RWPE1 (cell line): ENCODE data around the gene BDKRB2.
A peak's percentile ranks its signal among the peaks of the same experiment; 100 is the strongest.

Experiments
- CTCF ChIA-PET: fragments of 350-600 bp; sonication (Branson Sonifier 250); formaldehyde crosslinking; extraction: SDS; loops from one replicate; lab custom pipeline; 2021; lab: Yijun Ruan, JAX
- POLR2A ChIA-PET: fragments of 400-600 bp; formaldehyde crosslinking; extraction: SDS; loops from one replicate; lab custom pipeline; 2020; ENCODE audit warnings: antibody characterized with exemption; ENCODE audit not compliant: low non-redundant PET; lab: Yijun Ruan, JAX
- DNase-seq: peaks from one replicate; pipeline ENCODE4 v3.0.0; 2012; ENCODE audit warnings: low spot score
- H3K27ac ChIP-seq: fragments of 450-650 bp; 2 replicates; pipeline ENCODE4 v1.5.1; 2017
- TF ChIP-seq, protein P1 (sequence below): fragments of 450-650 bp; conservative IDR thresholded peaks from 2 replicates; pipeline ENCODE4 v1.5.1; 2017; ENCODE audit warnings: low read depth, mild to moderate bottlenecking

The BDKRB2 gene

DNA sequence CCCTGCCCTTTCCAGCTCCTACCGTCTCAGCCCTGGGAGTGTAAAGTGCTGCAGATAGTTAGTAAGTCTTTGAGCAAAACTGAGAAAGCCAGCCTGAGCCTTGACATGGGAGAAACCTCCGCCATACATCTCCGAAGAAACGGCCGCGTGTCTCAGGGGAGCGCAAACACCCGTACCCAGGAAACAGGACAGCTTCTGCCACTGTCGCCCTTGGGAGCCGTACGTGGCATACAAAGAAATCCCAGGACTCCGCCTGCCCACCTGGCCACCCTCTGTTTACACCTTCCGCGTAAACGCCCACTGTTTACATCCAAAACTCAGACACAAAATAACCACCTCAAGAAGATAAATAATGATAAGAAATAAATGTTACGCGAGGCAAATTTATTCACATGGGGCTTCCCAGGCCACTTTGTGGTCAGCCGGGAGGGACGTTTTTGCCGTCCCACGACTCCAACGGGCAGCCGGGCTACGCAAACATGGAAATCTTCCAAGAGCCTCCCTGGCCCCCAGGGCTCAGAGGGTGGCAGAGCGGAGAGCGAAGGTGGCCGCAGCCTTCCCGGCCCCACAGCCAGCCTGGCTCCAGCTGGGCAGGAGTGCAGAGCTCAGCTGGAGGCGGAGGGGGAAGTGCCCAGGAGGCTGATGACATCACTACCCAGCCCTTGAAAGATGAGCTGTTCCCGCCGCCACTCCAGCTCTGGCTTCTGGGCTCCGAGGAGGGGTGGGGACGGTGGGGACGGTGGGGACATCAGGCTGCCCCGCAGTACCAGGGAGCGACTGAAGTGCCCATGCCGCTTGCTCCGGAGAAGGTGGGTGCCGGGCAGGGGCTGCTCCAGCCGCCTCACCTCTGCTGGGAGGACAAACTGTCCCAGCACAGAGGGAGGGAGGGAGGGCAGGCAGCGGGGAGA, at the start of gene BDKRB2:
Gene BDKRB2, plus strand, starts transcription at position 689 of the 908 bp plus-strand sequence. CDS start 32,269 bp downstream, outside the sequence.
- TF ChIP-seq, protein P1, sequence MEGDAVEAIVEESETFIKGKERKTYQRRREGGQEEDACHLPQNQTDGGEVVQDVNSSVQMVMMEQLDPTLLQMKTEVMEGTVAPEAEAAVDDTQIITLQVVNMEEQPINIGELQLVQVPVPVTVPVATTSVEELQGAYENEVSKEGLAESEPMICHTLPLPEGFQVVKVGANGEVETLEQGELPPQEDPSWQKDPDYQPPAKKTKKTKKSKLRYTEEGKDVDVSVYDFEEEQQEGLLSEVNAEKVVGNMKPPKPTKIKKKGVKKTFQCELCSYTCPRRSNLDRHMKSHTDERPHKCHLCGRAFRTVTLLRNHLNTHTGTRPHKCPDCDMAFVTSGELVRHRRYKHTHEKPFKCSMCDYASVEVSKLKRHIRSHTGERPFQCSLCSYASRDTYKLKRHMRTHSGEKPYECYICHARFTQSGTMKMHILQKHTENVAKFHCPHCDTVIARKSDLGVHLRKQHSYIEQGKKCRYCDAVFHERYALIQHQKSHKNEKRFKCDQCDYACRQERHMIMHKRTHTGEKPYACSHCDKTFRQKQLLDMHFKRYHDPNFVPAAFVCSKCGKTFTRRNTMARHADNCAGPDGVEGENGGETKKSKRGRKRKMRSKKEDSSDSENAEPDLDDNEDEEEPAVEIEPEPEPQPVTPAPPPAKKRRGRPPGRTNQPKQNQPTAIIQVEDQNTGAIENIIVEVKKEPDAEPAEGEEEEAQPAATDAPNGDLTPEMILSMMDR: no peak
- ChIA-PET POLR2A (interaction anchor here (0.5 to 0.7 kb wide), 7 partner anchors 12 to 953 kb away, joined by 3 to 6 read pairs (median 4); no protein-coding TSS in a partner anchor), CTCF (interaction anchor here (0.5 to 1.1 kb wide), 4 partner anchors 25 to 939 kb away, joined by 3 to 4 read pairs (median 3); no protein-coding TSS in a partner anchor)
- peak within 1 kb of the TSS; percentile 90 for H3K27ac ChIP-seq
- peak; percentile 90 for DNase-seq

DNA sequence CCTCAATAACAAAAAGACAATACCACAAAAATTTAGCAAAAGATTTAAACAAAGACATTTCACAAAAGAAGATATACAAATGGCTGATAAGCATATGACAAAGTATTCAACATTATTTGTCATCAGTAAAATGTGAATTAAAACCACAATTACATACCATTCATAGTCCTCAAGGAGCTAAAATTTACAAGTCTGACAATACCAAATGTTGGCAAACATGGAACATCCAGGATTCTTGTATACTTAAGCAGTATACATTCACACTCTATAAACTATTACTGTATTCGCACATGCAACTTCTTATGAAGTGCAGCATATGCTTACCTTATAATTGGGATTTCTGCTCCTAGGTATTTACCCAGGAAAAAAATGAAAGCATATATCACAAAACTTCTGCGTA, 49.7 kb upstream of the BDKRB2 start:
- no peak for DNase-seq
- CTCF ChIA-PET: no interaction called here
- TF ChIP-seq, protein P1: no peak
- POLR2A ChIA-PET: no interaction called here
- no peak overlapping the region for H3K27ac ChIP-seq

DNA sequence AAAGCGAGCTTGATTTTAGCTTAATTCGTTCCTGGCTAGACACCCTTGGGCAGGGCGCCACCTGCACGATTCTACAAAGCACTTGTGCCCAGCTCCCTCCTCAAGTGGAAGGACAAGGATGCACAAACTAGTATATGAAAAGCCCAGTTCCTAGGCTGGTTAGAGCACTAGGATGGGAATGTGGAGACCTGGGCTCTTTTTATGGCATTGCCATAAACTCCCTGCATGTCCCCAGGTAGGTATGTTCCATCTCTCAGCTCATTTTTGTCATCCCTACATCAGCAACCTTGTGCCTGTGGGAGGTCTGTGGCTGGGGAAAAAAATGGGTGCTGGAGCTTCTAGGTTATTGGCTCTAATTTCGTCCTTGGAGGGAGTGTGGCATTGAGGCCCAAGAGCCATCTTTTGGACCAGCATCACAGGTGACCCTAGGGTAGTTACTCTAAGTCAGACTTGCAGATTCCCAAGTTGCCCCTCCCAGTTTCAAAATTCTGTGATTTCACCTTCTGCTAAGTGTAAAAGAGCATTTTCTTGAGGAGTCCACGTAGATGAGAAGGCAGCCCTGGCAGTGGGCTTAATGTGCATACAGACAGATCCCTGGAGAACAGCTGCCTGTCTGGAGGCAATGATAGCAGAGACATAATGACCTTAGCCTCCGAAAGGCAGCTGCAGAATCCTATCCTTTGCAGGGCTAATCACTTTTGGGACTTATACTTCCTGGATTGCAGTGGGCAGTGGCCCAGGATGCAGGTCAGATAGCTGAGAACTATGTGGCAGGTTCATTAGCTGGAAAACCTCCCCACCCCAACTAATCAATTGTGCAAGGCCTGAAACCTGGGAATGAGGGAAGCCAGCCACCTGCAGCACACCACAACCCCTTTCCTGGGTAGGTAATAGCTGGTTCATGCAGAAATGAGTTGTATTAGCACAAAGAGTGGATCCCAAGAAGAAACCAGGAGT, 47.6 kb upstream of the BDKRB2 start:
- CTCF ChIA-PET: interaction anchor here (0.6 kb wide), 1 partner anchor 20 kb away, joined by 3 read pairs; no protein-coding TSS in a partner anchor

DNA sequence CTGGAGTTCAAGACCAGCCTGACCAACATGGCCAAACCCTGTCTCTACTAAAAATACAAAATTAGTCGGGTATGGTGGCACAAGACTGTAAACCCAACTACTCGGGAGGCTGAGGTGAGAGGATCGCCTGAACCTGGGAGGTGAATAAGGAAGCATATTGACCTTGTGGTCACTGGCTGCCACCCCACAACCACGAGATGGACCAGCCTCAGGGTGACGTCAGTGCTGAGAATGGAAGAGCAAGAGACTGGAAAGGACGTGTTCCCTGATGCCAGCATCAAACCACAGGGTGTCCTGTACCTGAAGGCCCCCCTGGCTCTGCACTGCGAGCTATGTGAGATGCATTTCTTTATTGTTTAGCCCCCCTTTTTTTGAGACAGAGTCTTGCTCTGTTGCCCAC, 45.9 kb upstream of the BDKRB2 start:
- DNase-seq: no peak
- ChIA-PET POLR2A (no interaction called here), CTCF (no interaction called here)
- no peak overlapping the region for H3K27ac ChIP-seq
- TF ChIP-seq, protein P1: no peak

More for the DNA sequence above, 47.6 kb upstream of the BDKRB2 start:
- DNase-seq: no peak
- H3K27ac ChIP-seq: no peak overlapping the region
- TF ChIP-seq, protein P1: no peak
- POLR2A ChIA-PET: no interaction called here

DNA sequence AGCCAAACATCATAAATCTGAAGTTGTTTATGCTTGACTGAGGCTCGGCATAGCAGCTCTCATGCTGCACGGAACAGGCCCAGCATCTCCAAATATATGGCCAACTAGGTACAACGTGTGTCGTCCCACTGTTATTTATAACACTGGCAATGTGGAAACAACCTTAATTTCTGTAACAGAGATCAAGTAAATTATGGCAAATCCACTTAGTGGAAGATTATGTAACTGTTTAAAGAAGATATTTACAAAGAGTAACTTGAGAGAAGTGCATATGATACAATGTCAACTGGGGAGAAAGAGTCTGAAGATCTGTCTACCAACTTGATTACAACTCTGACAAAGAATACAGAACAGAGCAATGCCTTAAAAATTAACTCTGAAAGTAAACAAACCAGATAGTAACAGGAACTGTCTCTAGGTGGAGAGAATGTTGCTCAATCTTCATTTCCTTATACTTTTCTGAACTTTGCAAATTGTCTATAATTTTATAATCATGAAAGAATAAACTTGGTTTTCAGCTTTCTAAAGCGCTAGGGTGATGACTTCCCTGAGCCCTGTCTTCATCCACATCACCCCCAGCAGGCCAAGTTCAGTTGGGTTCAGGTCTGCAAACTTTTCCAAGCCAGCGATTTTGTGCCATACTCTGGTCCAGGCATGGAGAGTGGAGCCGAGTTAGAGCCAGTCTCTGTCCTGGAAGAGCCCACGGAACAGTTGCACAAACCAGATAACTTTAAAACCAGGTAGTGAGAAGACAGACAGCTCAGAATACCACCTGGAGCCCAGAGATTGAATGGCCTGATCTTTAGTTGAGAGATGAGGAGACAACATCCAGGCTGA, 44.3 kb upstream of the BDKRB2 start:
- TF ChIP-seq, protein P1: no peak
- ChIA-PET POLR2A (no interaction called here), CTCF (no interaction called here)
- no peak overlapping the region for H3K27ac ChIP-seq
- no peak for DNase-seq
